Fibroblast of upper back skin (primary cell): ENCODE measurements around the gene CES4A.
"Not testable (repeated sequence)": the region's sequence is repeated elsewhere in the genome, so short reads cannot be mapped to it uniquely, and the experiment has no call there.

Experiments used
- DNase-seq: peaks from one replicate; pipeline ENCODE4 v3.0.0-alpha.2; 2013

The CES4A gene

DNA sequence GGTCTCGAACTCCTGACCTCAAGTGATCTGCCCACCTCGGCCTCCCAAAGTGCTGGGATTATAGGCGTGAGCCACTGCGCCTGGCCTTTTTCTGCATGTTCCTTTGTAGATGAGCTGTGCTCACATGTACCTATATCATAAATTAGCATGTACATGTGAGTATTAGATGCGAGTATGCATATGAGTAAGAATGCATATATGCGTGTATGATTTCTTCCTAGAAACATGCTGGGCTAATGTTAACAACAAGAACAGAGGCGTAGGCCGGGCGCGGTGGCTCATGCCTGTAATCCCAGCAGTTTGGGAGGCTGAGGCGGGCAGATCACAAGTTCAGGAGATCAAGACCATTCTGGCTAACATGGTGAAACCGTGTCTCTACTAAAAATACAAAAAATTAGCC lies 5.2 kb downstream of the CES4A start:
- not testable (repeated sequence) for DNase-seq

DNA sequence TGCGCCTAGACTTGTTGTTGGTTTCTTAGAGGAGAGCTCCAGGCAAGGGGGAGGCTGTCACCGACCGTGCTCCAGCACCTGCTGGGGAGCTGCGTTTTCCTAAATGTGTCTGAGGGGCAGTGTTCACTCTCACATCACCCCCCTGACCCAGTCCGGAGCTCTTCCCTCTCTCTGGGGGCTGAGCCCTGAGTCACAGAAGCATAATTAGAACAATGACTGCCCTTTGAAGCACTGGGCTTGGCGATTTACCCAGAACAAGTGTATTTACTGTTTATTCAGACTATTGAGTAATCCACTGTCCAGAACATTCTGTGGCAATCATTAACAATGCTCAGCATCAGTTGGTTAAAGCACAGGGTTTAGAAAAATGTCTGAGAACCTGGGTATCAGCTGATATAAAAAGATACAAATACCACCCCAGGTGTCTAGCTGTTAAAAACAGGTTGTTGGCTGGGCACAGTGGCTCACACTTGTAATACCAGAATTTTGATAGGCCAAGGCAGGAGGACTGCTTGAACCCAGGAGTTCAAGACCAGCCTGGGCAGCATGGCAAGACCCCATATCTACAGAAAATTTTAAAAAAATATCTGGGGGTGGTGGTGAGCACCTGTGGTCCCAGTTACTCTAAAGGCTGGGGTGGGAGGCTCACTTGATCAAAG lies 8.1 kb downstream of the CES4A start:
- peak; percentile 25 for DNase-seq

DNA sequence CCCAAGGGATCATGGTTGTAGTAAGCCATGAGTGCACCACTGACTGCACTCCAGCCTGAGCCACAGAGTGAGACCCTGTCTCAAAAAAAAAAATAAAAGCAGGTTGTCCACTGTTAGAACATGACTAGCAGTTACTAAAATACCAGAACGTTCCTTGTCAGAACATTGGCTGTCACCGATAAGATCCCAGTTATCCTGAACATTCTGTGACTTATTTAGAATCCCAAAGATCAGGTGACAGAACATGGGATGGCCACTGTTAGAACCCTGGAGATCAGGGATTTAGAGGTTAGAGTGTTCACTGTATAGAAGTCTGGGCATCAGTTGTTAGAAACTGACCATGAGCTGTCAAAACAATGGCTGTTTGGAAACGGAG lies 8.6 kb downstream of the CES4A start:
- no peak for DNase-seq

DNA sequence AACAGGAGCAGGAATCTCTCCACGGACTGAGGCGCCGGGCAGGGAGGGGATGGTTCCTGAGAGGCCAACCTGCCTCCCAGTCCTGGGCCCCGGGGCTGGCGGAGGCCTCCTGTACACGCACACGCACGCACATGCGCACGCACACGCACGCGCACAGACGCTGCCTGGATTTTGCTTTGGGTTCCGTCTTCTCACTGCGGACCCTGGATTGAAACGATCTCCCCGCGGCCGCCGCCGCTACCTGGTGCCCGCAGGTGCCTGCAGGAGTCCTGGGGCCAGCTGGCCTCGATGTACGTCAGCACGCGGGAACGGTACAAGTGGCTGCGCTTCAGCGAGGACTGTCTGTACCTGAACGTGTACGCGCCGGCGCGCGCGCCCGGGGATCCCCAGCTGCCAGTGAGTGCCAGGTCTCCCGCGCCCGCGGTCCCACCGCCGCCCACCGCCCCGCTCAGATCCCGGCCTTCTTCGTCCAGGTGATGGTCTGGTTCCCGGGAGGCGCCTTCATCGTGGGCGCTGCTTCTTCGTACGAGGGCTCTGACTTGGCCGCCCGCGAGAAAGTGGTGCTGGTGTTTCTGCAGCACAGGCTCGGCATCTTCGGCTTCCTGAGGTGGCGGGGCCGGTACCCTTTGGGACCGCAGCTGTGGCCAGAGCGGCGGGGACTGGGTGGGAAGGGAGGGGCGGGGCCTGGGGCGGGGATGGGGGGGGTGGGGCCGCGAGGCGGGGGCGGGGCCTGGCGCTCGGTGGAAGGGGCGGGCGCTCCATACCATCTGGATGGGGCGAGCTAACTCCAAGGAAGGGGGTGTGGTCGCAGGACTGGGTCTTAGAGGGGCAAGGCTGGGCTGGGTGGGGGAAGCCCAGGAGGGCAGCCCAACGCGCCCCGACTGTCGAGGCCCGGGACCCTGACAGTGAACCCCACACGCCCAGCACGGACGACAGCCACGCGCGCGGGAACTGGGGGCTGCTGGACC lies 12.3 kb downstream of the CES4A start:
- no peak for DNase-seq

DNA sequence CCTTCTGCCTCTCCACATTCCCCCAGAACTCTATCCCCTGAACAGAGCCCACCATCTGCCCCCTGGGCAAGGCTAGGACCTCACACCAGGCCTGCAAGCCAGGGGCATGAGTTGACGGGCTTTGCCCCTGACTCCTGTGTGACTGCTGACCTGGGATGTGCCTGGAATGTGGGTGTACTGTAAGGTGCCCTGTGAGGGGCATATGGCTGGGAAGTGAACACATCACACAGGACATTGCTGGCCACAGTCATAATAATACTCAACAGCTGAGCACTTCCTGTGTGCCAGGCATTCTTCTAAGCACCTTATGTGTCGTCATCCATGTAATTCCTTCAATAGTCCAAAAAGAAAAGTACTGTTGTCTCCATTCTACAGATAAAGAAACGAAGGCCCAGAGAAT lies 13.3 kb downstream of the CES4A start:
- no peak for DNase-seq

DNA sequence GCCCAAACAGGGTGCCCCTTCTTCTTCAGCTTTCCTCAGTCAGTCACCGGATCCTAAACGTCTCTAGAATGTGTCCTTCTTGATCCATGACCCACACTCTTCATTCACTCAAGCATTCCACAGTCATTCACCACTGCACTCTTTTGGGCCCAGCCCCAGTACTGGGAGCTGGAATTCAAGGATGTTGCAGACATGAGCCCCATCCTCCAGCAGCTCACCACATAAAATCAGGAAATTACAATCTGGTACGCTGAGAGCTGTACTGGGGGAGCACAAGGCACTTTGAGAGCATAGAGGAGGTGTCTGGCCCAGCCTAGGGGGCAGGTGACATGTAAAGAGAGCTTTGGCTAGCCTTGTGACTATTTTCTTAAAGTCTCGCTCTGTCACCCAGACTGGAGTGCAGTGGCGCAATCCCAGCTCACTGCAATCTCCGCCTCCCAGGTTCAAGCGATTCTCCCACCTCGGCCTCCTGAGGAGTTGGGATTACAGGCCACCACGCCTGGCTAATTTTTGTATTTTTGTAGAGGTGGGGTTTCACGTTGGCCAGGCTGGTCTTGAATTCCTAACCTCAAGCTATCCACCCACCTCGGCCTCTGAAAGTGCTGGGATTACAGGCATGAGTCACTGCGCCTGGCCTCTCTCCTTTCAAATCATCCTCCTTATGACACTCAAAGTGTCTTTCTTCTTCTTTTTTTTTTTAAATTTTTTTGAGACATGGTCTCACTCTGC lies 18.7 kb downstream of the CES4A start:
- DNase-seq = peak; percentile 36

DNA sequence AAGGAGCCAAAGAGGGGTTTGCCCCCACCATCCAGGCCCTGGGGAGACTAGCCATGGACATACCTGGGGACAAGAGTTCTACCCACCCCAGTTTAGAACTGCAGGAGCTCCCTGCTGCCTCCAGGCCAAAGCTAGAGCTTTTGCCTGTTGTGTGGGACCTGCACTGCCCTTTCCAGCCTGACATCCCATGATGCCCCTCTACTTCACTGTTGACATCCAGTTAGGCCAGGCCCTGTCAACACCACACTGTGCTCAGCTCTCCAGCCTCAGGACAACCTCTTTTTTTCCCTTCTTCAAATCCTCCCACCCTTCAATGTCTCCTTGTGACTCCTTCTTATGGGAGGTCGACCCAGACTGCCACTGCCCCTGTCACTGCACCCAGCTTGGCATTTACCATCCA lies 20.8 kb downstream of the CES4A start:
- DNase-seq = no peak

DNA sequence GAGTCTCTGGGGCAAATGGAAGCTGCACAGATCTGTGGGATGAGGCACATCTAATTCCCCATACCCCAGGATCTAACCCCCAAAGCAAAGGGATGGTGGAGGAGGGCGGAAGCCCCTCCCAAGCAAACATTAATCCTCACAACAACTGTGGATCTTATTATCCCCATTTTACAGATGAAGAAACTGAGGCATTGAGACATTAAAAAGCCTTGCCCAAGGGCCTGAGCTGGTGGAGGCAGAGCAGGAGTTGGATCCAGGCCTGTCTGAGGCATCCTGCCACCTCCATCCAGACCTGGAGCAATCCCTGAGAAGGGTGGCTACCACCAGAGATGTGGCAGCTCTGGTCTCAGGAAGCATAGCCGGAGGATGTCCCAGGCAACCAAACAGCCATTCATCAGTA lies 22.9 kb downstream of the CES4A start:
- no peak for DNase-seq

DNA sequence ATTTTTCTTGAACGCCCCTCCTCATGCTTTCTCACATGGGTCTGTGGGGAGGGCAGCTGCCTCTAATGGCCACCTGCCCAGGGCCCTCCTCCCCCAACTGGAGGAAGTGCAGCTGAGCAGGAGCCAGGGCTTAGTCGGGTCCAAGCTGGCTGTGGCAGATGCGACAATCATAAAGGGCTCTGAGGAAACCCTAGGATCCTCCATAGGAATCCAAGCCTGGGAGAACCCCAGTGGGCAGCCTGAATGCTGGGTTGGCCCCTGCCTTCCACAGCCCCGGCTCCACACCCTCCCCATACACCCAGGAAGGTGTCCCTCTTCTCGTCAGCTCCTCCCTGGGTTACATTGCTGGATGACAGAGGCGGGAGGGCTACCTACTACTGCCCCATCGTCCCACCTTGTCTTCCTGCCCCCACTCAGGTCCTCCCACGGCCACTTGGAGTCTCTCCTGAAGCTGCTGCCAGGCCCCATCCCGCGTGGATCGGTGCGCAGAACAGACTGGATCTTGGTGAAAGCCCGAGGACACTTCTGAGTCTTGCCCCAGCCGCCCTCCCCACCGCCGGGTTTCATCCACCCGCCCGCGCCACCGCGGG lies 24.9 kb downstream of the CES4A start:
- DNase-seq = no peak

DNA sequence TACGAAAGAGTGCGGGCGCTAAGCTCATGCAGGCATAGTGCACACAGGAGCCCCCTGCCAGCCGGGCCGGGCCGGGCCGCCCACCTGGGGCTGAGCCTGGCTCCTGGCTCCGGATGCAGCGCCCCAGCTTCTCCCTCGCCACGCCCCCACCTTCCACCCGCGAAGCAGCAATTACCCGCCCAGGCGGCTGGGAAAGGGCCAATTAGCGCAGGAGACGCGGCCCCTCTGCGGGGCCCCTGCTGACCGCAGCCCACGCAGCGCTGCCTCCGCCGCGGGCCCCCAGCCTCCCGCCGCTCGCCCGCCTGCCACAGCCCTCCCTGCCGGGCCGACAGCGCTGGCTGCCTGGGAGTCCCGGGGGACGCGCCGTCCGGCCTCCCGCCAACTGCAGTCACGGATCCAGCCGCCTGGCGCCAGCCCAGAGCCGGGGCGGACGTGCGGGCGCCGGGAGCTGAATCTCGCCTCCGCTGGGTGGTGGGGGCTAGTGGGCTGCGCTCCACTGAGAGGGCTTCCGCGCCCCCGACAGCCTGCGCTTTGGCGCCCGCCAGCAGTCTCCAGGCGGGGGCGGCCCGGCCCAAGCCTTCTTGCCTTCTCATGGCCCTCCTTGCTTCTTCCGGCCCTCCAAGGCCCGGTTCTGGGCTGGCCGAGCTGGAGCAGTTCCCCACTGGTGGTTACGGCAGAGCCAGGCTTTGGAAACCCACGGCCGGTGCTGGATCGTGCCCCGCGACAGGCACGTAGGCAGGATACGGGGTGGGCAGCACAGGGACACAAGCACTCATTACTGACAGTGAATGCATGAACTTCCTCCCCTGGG lies 25.6 kb downstream of the CES4A start:
- peak; percentile 76 for DNase-seq

DNA sequence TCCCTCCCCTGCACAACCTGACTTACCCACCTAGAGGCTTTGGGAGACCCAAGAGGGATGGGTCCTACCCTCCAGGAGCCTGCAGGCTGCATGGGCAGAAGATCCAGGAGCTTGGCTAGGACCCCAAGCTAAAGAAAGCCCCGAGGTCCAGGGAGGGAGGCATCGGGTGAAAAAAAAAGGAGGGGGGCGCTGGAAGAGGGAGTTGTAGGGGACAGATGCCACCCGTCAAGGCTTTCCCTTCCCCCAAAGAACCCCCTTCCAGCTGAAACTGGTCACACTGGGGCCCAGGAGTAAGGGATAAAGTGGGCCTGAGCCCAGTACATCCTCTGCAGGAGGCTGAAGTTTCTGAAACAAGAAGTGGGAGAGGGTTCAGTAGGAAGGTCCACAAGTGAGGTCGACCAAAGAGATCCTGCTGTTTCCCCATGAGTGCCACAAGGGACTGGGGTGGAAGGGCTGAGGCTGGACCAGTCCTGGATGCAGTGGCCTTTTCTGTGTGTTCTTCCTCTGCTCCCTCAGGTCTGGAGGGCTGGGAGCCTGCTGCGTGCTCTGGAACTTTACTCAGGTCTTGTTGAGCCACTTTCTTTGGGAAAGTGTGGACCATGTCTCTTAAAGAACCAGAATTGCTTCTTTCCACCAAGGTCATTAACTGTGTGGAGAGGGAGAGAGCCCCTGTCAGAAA lies 26.4 kb downstream of the CES4A start:
- no peak for DNase-seq

DNA sequence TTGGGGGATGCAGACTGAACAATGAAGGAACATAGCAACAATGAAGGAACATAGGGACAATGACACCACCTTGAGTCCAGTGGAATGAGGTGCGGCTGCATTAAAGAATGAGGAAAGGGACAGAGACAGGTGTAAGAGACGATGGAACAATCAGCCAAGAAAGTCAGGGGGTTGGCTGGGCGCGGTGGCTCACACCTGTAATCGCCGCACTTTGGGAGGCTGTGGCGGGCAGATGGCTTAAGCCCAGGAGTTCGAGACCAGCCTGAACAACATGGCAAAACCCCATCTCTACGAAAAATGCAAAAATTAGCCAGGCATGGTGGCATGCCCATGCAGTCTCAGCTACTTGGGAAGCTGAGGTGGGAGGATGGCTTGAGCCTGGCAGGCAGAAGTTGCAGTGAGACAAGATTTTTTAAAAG lies 26.9 kb downstream of the CES4A start:
- no peak for DNase-seq

DNA sequence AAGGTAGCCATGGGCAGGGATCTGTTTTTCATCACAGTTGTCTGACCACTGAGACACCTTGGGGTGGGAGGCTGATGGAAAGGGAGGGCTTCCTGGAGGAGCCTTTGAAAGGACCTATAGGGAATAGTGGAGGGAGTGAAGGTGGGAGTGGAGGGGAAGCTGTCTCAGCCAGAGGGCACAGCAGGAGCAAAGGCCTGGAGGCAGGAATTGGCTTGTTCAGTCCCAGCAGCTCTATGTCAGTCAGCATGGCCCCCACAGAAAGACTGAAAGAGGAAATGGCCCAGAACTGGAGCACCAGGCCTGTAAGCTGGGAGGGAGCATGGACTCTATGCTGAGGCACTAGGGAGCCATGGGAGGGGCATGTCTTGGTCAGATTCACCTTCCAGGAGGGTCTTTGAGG lies 27.8 kb downstream of the CES4A start:
- DNase-seq = no peak

DNA sequence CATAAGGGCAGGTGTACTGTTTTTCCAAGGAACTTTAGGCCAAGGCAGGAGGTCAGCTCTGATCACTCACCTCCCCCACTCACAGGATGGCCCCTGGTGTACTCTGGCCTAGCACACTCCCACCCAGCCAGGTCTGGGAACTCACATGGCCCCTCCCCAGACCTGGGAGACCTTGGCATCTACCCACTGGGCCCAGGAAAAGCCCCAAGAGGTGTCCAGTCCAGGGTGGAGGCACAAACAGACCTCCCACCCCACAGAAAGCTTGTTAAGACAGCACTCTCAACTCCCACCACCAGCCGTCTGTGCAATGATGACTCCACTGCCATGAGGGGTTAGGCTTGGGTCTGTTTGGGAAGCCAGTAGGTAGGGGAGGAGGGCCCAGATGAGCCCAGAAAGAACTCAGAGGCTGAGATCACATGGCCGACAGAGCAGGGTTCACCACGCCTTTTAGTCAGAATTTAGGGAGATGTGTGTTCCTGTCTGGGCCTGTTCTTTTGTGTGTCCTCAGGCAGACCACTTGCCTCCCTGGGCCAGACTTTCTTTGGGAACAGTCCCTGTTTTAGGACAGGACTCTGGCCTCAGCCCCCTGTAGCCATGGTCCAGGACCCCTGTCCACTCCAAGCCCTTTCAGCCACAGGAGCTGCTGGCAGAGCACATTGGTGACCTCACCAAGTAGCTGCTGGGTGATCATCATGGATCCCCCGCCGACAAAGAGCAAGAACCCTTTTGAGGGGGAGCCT lies 28.5 kb downstream of the CES4A start:
- DNase-seq = no peak

DNA sequence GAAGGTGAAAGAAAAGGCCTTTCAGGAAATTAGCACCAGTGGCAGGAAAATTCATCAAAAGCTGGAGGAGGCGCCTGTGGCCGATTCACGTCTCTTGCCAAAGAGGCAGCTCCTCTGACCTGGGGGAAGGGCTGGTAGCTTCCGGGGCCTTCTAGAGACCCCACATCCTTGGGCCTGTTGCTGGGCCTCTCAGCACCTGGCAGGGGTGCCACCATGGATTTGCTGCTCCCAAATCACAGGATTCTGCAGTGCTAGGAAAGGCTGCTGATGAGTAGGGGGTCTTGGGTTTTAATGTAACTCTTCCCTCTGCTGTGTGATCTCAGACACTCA lies 29.0 kb downstream of the CES4A start:
- no peak for DNase-seq

DNA sequence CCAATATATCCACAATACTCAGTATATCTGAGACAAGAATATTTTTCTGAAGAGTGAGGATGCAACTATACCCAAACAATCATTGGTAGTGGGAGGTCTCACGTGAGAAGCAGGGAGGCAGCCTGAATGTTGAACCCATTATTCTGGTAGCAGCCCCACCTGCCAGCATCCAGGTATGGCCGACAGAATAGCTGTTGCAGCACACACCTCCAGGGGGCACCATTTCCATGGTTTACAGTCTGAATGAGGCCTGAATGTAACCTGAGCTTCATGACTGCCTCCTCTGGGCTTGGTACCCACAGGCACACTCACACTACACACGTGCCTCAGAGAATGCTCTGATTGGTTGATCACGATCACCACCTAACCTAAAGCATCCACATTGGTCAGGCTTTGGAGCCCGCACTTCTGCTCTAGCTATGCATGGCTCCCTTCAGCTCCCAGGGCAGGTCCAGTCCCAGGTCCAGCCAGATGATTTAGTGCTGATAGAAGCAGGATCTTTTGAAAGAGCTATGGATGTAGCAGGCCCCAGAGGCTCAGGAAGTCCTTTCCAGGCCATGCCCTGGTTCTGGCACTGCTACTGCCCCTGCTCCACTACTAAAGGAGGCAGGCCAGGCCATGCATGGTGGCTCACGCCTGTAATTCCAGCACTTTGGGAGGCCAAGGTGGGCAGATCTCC lies 29.6 kb downstream of the CES4A start:
- DNase-seq = peak; percentile 94

DNA sequence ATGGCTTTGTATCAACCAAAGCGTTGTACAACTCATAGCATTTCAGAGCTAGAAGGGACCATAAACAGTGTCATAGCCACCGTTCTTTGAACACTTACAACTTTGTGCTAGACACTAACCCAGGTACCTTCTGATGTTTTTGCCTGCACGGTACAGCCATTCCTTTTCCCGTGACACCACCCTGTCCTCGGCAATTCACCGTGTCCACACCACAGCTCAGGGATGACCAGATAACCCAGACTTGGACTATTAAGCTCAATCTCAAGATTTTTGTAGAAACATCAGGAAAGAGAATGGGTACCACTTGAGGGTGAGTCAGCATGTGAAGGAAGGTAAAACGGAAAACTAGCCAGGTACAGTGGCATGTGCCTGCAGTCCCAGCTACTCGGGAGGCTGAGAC lies 30.8 kb downstream of the CES4A start:
- no peak for DNase-seq

DNA sequence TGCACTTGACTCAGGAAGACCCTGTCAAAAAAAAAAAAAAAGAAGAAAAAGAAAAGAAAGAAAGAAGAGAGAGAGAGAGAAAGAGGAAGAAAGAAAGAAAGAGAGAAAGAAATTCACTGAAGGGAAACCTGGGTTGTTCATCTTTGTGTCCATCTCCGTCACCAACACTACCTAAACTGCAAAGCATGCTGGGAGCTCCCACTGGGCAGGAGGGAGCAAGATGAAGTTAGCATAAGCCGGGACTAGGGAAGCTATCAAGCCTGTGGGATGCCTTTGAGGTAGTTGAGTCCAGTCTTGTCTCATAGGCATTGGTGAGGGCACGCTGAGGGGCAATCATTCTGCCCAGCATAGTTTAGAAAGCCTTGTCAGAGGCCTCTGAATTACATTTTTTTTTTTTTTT lies 32.9 kb downstream of the CES4A start:
- no peak for DNase-seq

DNA sequence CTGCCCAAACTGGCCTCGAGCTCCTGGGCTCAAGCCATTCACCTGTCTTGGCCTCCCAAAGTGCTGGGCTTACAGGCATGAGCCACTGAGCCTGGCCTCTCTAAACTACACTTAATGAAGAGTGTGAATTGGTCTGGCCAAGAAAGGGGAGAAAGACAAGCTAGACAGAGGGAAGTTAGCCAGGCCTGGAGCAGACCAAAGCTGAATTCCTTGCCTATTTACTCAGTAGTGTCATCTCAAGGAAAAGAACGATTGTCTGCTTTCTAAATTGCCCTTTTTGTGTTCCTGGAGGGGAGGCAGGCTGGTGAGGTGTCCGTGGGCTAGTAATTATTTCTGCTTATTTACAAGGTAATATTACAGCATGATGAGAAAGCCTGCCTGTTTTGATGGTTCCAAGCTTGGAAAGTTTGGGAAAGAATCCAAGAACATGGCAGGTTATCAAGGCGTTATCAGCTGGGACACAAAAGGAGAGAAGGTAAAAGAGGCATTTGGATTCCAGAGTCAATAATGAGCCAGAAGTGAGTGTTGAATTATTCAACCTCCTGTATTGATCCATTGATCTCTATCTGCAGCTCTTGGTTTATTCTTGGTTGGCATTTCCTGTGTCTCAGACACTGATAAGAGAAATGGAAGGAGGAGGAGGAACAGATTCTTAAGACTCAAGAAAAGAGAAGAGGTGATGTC lies 34.3 kb downstream of the CES4A start:
- DNase-seq = peak; percentile 36

DNA sequence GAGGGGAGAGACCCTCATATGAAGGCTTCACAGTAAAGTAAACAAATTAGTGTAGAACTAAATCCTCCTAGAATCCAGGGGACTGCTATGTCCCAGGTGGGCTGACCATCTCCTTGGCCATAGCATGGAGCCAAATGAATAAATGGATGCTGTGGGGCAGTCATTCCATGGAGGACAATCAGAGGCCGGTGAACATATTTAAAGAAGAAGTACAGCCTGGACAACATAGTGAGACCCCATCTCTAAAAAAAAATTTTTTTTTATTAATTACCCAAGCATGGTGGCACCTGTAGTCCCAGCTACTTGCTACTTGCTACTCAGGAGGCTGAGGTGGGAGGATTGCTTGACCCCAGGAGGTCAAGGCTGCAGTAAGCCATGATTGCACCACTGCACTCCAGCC lies 35.3 kb downstream of the CES4A start:
- no peak for DNase-seq
